GM21576 (cell line): ENCODE measurements around the gene NKX2-3.

ENCODE experiments used
- ATAC-seq: cut with Tn5 transposase; IDR thresholded peaks from one replicate; pipeline ENCODE4 v1.9.1; 2021; ENCODE audit warnings: mild to moderate bottlenecking, moderate library complexity; ENCODE audit not compliant: unreplicated experiment

The NKX2-3 gene

GRCh38 chr10:99537989-99538917, 5.5 kb downstream of the NKX2-3 start:
- no peak for ATAC-seq

- no peak for ATAC-seq
These were observed 6.4 kb downstream of the NKX2-3 start for GRCh38 chr10:99539120-99539519.

- no peak for ATAC-seq
These were observed 7.1 kb downstream of the NKX2-3 start for GRCh38 chr10:99539820-99540219.

GRCh38 chr10:99540306-99540656, 7.5 kb downstream of the NKX2-3 start:
- no peak for ATAC-seq

GRCh38 chr10:99540657-99541531, 8.2 kb downstream of the NKX2-3 start:
- ATAC-seq, result no peak

GRCh38 chr10:99544322-99544721, 11.6 kb downstream of the NKX2-3 start:
- ATAC-seq, result no peak

- ATAC-seq, result no peak
These were observed 15.3 kb downstream of the NKX2-3 start for GRCh38 chr10:99548041-99548530.

- no peak for ATAC-seq
These were observed 18.4 kb downstream of the NKX2-3 start for GRCh38 chr10:99551158-99551557.

GRCh38 chr10:99551616-99552015, 18.9 kb downstream of the NKX2-3 start:
- no peak for ATAC-seq

GRCh38 chr10:99555371-99555770, 22.6 kb downstream of the NKX2-3 start:
- ATAC-seq, result peak; percentile 4

- ATAC-seq, result peak; percentile 81
These were observed 23.2 kb downstream of the NKX2-3 start for GRCh38 chr10:99555825-99556523.

- no peak for ATAC-seq
These were observed 24.3 kb downstream of the NKX2-3 start for GRCh38 chr10:99557044-99557443.

- ATAC-seq, result no peak
These were observed 26.0 kb downstream of the NKX2-3 start for GRCh38 chr10:99558708-99559107.

- ATAC-seq, result no peak
These were observed 27.8 kb downstream of the NKX2-3 start for GRCh38 chr10:99560277-99561126.

- ATAC-seq, result no peak
These were observed 29.9 kb downstream of the NKX2-3 start for GRCh38 chr10:99562631-99563030.

- no peak for ATAC-seq
These were observed 31.6 kb downstream of the NKX2-3 start for GRCh38 chr10:99564361-99564760.

- no peak for ATAC-seq
These were observed 32.4 kb downstream of the NKX2-3 start for GRCh38 chr10:99565166-99565565.

- no peak for ATAC-seq
These were observed 36.7 kb downstream of the NKX2-3 start for GRCh38 chr10:99569253-99569939.

GRCh38 chr10:99569961-99570360, 37.2 kb downstream of the NKX2-3 start:
- ATAC-seq, result no peak

GRCh38 chr10:99571816-99572215, 39.1 kb downstream of the NKX2-3 start:
- no peak for ATAC-seq
